Endothelial cell (in vitro differentiated cells): ENCODE results near the gene SIAH2. TPM values are rescaled to one million over a fixed set of nuclear protein-coding genes. Genes with fewer than 3 reads are reported as not detected.
A peak's percentile ranks its signal among the peaks of the same experiment; 100 is the strongest.

Experiments used
- DNase-seq: peaks from one replicate; pipeline ENCODE4 v3.0.0; 2021; ENCODE audit warnings: low spot score
- H3K27ac Mint-ChIP-seq: one replicate; pipeline ENCODE4 v1.8.0; 2021; ENCODE audit warnings: mixed read lengths, inconsistent platforms; ENCODE audit not compliant: unreplicated experiment
- H3K27me3 Mint-ChIP-seq: one replicate; pipeline ENCODE4 v1.8.0; 2021; ENCODE audit warnings: mild to moderate bottlenecking, moderate library complexity, mixed read lengths, inconsistent platforms; ENCODE audit not compliant: unreplicated experiment
- H3K36me3 Mint-ChIP-seq: one replicate; pipeline ENCODE4 v1.8.0; 2021; ENCODE audit warnings: mild to moderate bottlenecking, low read depth, mixed read lengths, inconsistent platforms; ENCODE audit not compliant: unreplicated experiment
- H3K4me1 Mint-ChIP-seq: one replicate; pipeline ENCODE4 v1.8.0; 2021; ENCODE audit warnings: mild to moderate bottlenecking, mixed read lengths, inconsistent platforms; ENCODE audit not compliant: unreplicated experiment
- H3K4me3 Mint-ChIP-seq: one replicate; pipeline ENCODE4 v1.8.0; 2021; ENCODE audit warnings: mild to moderate bottlenecking, mixed read lengths, inconsistent platforms; ENCODE audit not compliant: unreplicated experiment
- H3K9me3 Mint-ChIP-seq: one replicate; pipeline ENCODE4 v1.8.0; 2021; ENCODE audit warnings: mixed read lengths, inconsistent platforms; ENCODE audit not compliant: unreplicated experiment
- CTCF ChIP-seq: fragments of 200-600 bp; sonication (generic); IDR thresholded peaks from one replicate; pipeline ENCODE4 v1.5.0; 2021; ENCODE audit warnings: antibody characterized with exemption; ENCODE audit not compliant: unreplicated experiment
- long read RNA-seq: library from polyadenylated mRNA; unstranded; transcript quantifications from one replicate; pipeline ENCODE4 v2.0.0, GENCODE V29; 2020; ENCODE audit not compliant: unreplicated experiment
- total RNA-seq: library from RNA; stranded (reverse); fragmentation: NEBNext Ultra II Directional; extraction: Animal tissue kit (Norgen Biotek cat#: 25700); gene quantifications from one replicate; pipeline ENCODE4 v1.2.1, GENCODE V29; 2021; ENCODE audit not compliant: unreplicated experiment

The SIAH2 gene
- 13.2 TPM for total RNA-seq
- long read RNA-seq, partial matches to known transcripts = 0 of 1 reads
- long read RNA-seq, other reads (novel, unspliced or antisense) = 0 of 1 reads

GRCh38 chr3:150763122-150763840 is at the start of gene SIAH2:
TSS of gene SIAH2 (minus strand) at chr3:150763169. CDS start at chr3:150762849, 320 bp downstream.
- Mint-ChIP-seq H3K36me3 (no peaks in the 10 kb centered on the region), H3K4me3 (peak within 1 kb of the TSS; percentile 97), H3K27ac (peak within 1 kb of the TSS; percentile 97), H3K27me3 (peaks cover 11% of the 10 kb centered on the region), H3K9me3 (no peaks in the 10 kb centered on the region), H3K4me1 (peaks cover 19% of the 10 kb centered on the region)
- TF ChIP-seq CTCF = no peak
- DNase-seq = peak; percentile 84

GRCh38 chr3:150811984-150812383 is 49.0 kb upstream of the SIAH2 start:
- TF ChIP-seq CTCF = no peak
- Mint-ChIP-seq H3K4me3 (no peak overlapping the region), H3K36me3 (no peaks in the 10 kb centered on the region), H3K27ac (no peak overlapping the region), H3K4me1 (no peaks in the 10 kb centered on the region), H3K27me3 (no peaks in the 10 kb centered on the region), H3K9me3 (no peaks in the 10 kb centered on the region)
- no peak for DNase-seq

DNA sequence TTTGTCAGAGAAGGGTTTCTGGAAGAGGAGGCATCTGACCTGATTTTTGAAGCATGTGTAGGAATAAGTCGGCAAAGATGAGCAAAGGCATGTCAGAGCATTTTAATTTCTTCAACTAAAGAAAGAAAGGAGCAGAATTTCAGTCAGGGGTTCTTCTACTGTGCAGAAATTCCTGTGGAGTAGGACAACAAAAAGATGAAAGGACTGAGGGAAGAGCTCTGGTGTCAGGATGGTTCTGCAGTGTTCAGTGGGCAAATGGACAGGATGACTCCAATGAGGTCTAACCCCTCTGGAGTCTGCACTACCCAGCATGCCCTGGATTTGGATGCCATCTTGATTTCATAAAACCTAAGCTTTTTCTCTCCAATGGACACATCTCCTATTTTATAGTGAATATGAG is 47.7 kb upstream of the SIAH2 start:
- Mint-ChIP-seq H3K27me3 (no peaks in the 10 kb centered on the region), H3K4me3 (no peak overlapping the region), H3K36me3 (no peaks in the 10 kb centered on the region), H3K9me3 (no peaks in the 10 kb centered on the region), H3K27ac (no peak overlapping the region), H3K4me1 (no peaks in the 10 kb centered on the region)
- no peak for TF ChIP-seq CTCF
- no peak for DNase-seq

GRCh38 chr3:150806185-150806835 is 43.3 kb upstream of the SIAH2 start:
- H3K27me3 Mint-ChIP-seq = no peaks in the 10 kb centered on the region
- H3K36me3 Mint-ChIP-seq = no peaks in the 10 kb centered on the region
- H3K9me3 Mint-ChIP-seq = no peaks in the 10 kb centered on the region
- H3K4me1 Mint-ChIP-seq = no peaks in the 10 kb centered on the region
- no peak overlapping the region for H3K4me3 Mint-ChIP-seq
- no peak for TF ChIP-seq CTCF
- no peak for DNase-seq
- no peak overlapping the region for H3K27ac Mint-ChIP-seq

- no peak overlapping the region for H3K27ac Mint-ChIP-seq
- no peaks in the 10 kb centered on the region for H3K4me1 Mint-ChIP-seq
- no peaks in the 10 kb centered on the region for H3K27me3 Mint-ChIP-seq
- no peak for DNase-seq
- TF ChIP-seq CTCF = no peak
- H3K9me3 Mint-ChIP-seq = no peaks in the 10 kb centered on the region
- no peaks in the 10 kb centered on the region for H3K36me3 Mint-ChIP-seq
- H3K4me3 Mint-ChIP-seq = no peak overlapping the region
Measured at GRCh38 chr3:150805354-150805753, 42.4 kb upstream of the SIAH2 start.
